ENCODE results near the gene KIF6.

DNA sequence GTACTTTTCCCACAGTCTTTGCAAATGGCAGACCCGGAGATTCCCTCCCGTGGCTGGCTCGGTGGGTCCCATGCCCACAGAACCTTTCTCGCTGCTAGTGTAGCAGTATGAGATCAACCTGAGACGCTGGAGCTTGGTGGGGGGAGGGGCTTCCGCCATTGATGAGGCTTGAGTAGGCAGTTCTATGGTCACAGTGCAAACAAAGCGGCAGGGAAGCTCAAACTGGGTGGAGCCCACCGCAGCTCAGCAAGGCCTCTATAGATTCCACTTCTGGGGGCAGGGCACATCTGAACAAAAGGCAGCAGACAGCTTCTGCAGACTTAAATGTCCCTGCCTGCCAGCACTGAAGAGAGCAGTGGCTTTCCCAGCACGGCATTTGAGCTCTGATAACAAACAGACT, 216.7 kb downstream of the KIF6 start:
- TF ChIP-seq, protein P1, sequence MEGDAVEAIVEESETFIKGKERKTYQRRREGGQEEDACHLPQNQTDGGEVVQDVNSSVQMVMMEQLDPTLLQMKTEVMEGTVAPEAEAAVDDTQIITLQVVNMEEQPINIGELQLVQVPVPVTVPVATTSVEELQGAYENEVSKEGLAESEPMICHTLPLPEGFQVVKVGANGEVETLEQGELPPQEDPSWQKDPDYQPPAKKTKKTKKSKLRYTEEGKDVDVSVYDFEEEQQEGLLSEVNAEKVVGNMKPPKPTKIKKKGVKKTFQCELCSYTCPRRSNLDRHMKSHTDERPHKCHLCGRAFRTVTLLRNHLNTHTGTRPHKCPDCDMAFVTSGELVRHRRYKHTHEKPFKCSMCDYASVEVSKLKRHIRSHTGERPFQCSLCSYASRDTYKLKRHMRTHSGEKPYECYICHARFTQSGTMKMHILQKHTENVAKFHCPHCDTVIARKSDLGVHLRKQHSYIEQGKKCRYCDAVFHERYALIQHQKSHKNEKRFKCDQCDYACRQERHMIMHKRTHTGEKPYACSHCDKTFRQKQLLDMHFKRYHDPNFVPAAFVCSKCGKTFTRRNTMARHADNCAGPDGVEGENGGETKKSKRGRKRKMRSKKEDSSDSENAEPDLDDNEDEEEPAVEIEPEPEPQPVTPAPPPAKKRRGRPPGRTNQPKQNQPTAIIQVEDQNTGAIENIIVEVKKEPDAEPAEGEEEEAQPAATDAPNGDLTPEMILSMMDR (IDR thresholded peaks at IDR 0.05) = no peak
- no peak for TF ChIP-seq POLR2A (IDR thresholded peaks at IDR 0.05)
